GM12872 (cell line): ENCODE results near the gene DNAJB6.

Experiments
- TF ChIP-seq, protein P1 (sequence below): IDR thresholded peaks from 3 replicates; pipeline ENCODE4 v1.5.1; 2011; ENCODE audit warnings: low read depth, mild to moderate bottlenecking, low read length, moderate library complexity; ENCODE audit not compliant: insufficient read depth

Gene DNAJB6

DNA sequence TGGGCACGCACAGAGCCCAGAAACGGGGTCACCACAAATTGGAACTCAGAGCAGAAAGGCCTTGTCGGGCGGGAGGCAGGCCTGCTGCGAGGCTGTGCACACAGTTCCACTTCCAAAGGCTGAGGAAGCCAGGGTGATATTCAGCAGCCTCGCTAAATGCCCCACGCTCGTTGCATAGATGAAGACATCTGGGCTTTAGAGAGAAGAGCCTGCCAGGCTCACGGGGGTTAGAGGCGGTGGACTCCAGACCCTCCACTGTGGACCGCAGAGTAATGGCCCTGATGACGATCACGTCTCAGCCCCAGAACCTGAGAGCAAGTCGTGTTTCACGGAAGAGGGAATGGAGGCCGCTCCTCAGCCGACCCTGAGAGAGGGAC, 104.2 kb downstream of the DNAJB6 start:
- TF ChIP-seq, protein P1, sequence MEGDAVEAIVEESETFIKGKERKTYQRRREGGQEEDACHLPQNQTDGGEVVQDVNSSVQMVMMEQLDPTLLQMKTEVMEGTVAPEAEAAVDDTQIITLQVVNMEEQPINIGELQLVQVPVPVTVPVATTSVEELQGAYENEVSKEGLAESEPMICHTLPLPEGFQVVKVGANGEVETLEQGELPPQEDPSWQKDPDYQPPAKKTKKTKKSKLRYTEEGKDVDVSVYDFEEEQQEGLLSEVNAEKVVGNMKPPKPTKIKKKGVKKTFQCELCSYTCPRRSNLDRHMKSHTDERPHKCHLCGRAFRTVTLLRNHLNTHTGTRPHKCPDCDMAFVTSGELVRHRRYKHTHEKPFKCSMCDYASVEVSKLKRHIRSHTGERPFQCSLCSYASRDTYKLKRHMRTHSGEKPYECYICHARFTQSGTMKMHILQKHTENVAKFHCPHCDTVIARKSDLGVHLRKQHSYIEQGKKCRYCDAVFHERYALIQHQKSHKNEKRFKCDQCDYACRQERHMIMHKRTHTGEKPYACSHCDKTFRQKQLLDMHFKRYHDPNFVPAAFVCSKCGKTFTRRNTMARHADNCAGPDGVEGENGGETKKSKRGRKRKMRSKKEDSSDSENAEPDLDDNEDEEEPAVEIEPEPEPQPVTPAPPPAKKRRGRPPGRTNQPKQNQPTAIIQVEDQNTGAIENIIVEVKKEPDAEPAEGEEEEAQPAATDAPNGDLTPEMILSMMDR = no peak

DNA sequence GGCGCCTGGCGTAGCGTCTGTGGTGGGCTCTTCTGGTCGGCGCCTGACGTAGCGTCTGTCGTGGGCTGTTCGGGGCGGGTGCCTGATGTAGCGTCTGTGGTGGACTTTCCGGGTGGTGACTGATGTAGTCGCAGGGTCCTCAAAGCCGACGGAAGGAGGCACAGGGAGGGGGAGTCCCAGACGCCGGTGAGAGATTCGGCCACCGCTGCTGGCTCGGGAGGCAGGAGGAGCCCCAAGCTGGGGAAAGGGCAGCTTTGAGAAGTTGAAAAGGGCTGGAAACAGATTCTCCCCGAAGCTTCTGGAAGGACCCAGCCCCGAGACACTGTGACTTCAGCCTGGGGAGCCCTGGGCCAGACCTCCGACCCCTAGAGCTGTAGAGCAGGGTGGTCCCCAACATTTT, 105.7 kb downstream of the DNAJB6 start:
- TF ChIP-seq, protein P1 = no peak

DNA sequence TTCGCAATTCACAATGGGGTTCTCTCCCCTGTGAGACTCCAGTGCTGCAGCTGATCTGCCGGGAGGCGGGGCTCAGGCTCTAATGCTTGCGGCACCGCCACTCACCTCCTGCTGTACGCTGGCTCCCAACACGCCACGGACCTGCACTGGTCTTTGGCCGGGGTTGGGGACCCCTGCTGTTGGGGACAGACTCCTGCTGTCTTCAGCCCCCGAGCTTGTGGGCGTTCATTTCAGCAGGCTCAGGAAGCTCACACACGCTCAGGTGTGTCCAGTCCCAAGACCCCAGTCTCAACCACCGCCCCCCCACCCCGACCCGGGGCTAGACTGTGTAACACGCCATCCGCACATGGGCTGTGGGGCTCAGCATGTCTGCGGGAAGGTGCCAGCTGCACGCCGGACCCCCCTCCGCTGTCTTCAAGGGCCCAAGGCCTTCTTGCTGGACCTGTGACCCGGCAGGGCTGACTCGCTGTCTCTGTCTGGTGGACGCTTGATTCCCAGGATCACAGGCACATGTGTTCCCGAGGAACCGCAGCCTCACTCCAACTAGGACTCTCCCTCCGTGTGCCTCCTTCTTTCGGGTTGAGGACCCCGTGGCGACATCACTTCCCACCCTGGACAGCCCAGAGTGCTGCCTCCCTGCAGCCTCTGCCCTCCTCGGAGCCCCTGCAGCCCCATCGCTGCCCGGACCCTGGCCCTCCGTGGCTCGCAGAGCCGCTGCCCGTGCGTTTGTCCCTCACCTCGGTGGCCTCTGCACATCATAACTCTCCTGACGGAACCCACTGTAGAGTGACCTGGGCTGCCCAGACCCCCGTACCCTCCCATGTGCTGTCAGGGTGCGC, 106.4 kb downstream of the DNAJB6 start:
- TF ChIP-seq, protein P1 = no peak

DNA sequence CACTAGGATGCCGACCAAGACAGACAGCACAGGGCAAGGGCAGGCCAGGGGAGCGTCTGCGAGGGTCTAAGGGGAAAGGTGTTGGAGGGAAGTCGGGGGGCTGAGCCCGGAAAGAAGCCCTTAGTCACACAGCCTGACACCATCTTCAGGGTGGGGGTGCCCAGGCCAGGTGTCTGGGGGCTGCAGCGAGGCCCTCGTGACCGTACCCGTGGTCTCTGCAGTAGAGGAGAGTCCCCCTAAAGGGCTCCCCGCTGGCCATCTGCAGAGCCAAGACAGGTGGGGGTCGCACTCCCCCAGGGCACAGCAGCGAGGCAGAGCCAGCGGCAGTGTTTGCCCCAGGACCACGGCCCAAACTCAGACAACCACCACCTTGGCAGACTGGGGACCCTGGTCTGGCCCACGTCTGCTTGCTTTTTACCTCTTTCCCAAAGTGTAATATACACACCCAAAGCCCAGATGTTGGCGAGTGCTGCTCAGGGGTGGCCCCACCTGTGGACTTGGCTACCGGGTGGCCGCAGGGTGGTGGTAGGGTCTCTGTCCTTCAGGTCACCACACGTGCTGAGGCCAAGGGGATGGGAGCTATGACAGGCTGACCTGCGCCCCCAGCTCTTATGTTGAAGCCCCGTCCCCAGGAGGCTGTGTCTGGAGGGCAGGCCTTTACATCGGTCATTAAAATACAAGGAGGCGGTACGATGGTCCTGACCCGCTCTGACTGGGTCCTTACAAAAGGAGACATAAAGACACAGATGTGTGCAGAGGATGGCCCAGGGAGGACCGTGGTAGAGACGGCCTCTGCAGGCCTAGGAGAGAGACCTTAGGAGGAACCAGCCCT, 107.4 kb downstream of the DNAJB6 start:
- TF ChIP-seq, protein P1 = no peak

DNA sequence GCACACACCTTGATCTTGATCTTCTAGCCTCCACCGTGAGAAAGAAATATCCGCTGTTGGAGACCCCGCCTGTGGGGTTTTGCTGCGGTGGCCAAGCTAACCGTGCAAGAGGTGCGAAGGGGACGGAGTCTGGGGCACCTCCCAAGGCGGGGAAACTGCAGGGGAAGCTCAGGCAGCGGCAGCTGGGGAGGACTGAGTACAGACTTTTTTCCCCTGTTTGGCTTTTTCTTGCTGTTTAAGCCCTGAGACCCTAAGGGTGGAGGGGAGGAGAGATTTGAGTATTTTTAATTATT, 108.0 kb downstream of the DNAJB6 start:
- TF ChIP-seq, protein P1 = no peak

DNA sequence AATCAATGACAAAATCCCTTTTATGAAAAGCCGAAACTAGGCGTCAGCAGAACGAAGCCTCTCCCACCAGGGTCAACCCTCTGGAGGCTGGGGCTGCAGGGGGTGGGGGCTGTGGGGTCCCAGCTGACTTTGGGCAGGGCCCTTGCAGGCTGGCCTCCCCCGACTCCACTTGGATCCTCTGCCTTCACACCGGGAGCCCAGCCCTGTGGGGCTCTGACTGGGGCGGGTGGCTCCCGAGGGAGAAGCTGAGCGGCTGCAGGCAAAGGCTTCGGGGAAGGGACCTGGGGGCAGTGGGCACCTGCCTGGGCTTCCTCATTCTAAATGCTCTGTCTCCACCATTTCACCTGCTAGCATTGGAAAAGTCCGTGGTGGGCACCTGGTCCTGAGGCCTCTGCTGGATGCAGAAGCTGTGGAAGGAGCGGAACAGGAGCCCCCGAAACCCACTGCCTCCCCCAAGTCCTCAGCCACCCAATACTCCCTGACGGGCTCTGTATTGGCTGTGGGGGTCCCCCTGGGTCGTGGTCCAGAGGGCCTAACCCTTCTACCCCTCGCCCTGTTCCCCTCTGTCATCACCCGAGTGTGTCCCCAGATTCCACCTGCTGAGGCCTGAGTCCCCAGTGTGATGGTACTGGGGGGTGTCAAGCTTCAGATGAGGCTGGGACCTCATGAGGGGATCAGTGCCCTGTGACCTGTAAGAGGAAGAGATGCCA, 108.6 kb downstream of the DNAJB6 start:
- TF ChIP-seq, protein P1 = no peak

DNA sequence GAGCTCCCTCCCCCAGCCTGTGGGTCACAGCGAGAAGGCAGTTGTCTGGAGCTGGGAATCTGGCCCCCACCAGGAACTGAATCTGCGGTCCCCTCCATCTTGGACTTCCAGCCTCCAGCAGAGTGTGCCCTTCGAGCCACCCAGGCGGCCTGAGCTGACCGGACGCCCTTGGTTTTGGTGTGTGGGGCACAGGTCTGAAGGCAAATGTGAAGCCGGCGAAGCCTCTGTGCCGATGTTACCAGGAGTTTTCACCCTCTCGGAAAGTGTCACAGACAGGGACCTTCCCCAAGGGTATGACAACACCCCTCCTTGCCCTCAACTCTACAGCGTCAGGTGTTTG, 109.1 kb downstream of the DNAJB6 start:
- TF ChIP-seq, protein P1 = no peak
